HCT116 (cell line): Measurements from ENCODE around the gene FABP6. TPM values are rescaled to one million over a fixed set of nuclear protein-coding genes. Genes with fewer than 3 reads are reported as not detected.

Experiments used
- ATAC-seq: fragments of 200-7000 bp; cut with Tn5 transposase; 2 replicates; pipeline ENCODE4 v1.9.1; 2020; ENCODE audit warnings: mild to moderate bottlenecking, moderate library complexity
- BruUV-seq: library from RNA; stranded (reverse); fragments of 400-500 nt; replicated peaks from 2 replicates; lab custom pipeline; 2021; lab: Mats Ljungman, UMichigan
- CTCF ChIA-PET: fragments of 300-600 bp; sonication (Branson Sonifier 250); formaldehyde crosslinking; loops from one replicate; lab custom pipeline; 2021; ENCODE audit warnings: antibody characterized with exemption; lab: Charles Lee
- POLR2A ChIA-PET: fragments of 300-600, 350-600 bp; sonication (Branson Sonifier 250); formaldehyde crosslinking; loops from one replicate; lab custom pipeline; 2021; ENCODE audit warnings: antibody characterized with exemption; lab: Charles Lee
- RAD21 ChIA-PET, 2 experiments: fragments of 300-600 bp; sonication (Branson Sonifier 250); formaldehyde crosslinking; loops; one replicate each; lab custom pipeline; 2023; ENCODE audit warnings: low total read pairs in 2 of 2; ENCODE audit not compliant: uncharacterized antibody in 2 of 2, unreplicated experiment in 2 of 2, low non-redundant PET in 1 of 2; lab: Charles Lee
- DNase-seq: peaks from one replicate; pipeline ENCODE4 v3.0.0-alpha.2; 2010; ENCODE audit warnings: low read depth, low spot score
- H2AFZ ChIP-seq: fragments of 200-600 bp; shearing (Covaris generic), sonication (generic); 2 replicates; pipeline ENCODE4 v1.6.1; 2017; ENCODE audit warnings: low read depth, mixed run types, mixed read lengths, antibody characterized with exemption, low read length; ENCODE audit not compliant: poor library complexity, severe bottlenecking
- H3K27ac ChIP-seq: 2 replicates; pipeline ENCODE4 v1.5.1; 2012; ENCODE audit warnings: low read depth, low read length
- H3K27me3 ChIP-seq: fragments of 200-600 bp; sonication (generic); 2 replicates; pipeline ENCODE4 v1.6.1; 2016; ENCODE audit warnings: mixed run types, low read length, mixed read lengths; ENCODE audit not compliant: insufficient read depth
- H3K36me3 ChIP-seq, 2 experiments: fragments of 200-500 bp in 1 of 2; fragments of 200-600 bp in 1 of 2; sonication (Bioruptor generic) in 1 of 2; sonication (generic) in 1 of 2; 2 replicates each; pipeline versions ENCODE4 v1.5.1 to v1.6.1; 2014 to 2016; ENCODE audit warnings: low read length in 2 of 2, inconsistent platforms in 1 of 2, mixed read lengths in 1 of 2, mixed run types in 1 of 2; ENCODE audit not compliant: insufficient read depth in 2 of 2, control insufficient read depth in 1 of 2
- H3K4me1 ChIP-seq, 2 experiments: fragments of 200-600 bp in 1 of 2; sonication (generic) in 1 of 2; 2 replicates each; pipeline versions ENCODE4 v1.5.1 to v1.6.1; 2012 to 2017; ENCODE audit warnings: low read length in 2 of 2, inconsistent platforms in 1 of 2, mild to moderate bottlenecking in 1 of 2, mixed read lengths in 1 of 2, mixed run types in 1 of 2, moderate library complexity in 1 of 2; ENCODE audit not compliant: insufficient read depth in 2 of 2, control insufficient read depth in 1 of 2
- H3K4me2 ChIP-seq: fragments of 200-600 bp; sonication (generic); 2 replicates; pipeline ENCODE4 v1.6.1; 2017; ENCODE audit warnings: mixed run types, low read length, mixed read lengths
- H3K4me3 ChIP-seq, 2 experiments: fragments of 200-600 bp in 1 of 2; sonication (generic) in 1 of 2; replicated peaks in 1 of 2; 2 replicates each; pipeline ENCODE4 v1.5.1; 2011 to 2016; ENCODE audit warnings: low read length in 2 of 2, control low read depth in 1 of 2, low read depth in 1 of 2, mild to moderate bottlenecking in 1 of 2, mixed read lengths in 1 of 2, mixed run types in 1 of 2
- H3K79me2 ChIP-seq: fragments of 200-600 bp; sonication (generic); 2 replicates; pipeline ENCODE4 v1.6.1; 2017; ENCODE audit warnings: mild to moderate bottlenecking, mixed run types, low read length, moderate library complexity, mixed read lengths; ENCODE audit not compliant: insufficient read depth
- H3K9ac ChIP-seq: fragments of 200-600 bp; sonication (generic); 2 replicates; pipeline ENCODE4 v1.6.1; 2016; ENCODE audit warnings: low read length, mixed read lengths
- H3K9me2 ChIP-seq: fragments of 200-600 bp; sonication (generic), shearing (Covaris generic); 2 replicates; pipeline ENCODE4 v1.6.1; 2017; ENCODE audit warnings: mixed run types, mild to moderate bottlenecking, moderate library complexity; ENCODE audit not compliant: insufficient read depth
- H3K9me3 ChIP-seq, 2 experiments: fragments of 200-500 bp in 1 of 2; fragments of 200-600 bp in 1 of 2; sonication (Bioruptor generic) in 1 of 2; sonication (generic) in 1 of 2; 2 replicates each; pipeline ENCODE4 v1.6.1; 2014 to 2017; ENCODE audit warnings: low read length in 2 of 2, mixed read lengths in 2 of 2, inconsistent platforms in 1 of 2, low read depth in 1 of 2, mild to moderate bottlenecking in 1 of 2, mixed run types in 1 of 2, moderate library complexity in 1 of 2; ENCODE audit not compliant: control insufficient read depth in 1 of 2, insufficient read depth in 1 of 2
- H4K20me1 ChIP-seq: fragments of 200-600 bp; sonication (generic), shearing (Covaris generic); 2 replicates; pipeline ENCODE4 v1.6.1; 2017; ENCODE audit warnings: mixed run types, mild to moderate bottlenecking, moderate library complexity; ENCODE audit not compliant: insufficient read depth
- ATF3 ChIP-seq: IDR thresholded peaks from 2 replicates; pipeline ENCODE4 v1.6.1; 2012
- CBX3 ChIP-seq: IDR thresholded peaks from 2 replicates; pipeline ENCODE4 v1.6.1; 2012; ENCODE audit warnings: low read depth
- CTCF ChIP-seq, 3 experiments: fragments of 200-600 bp in 1 of 3; sonication (generic) in 1 of 3; IDR thresholded peaks in 2 of 3; conservative IDR thresholded peaks in 1 of 3; 2 replicates each; pipeline ENCODE4 v1.5.1; 2012 to 2017; ENCODE audit warnings: low read depth in 2 of 3, low read length in 2 of 3, antibody characterized with exemption in 1 of 3, borderline replicate concordance in 1 of 3, control low read depth in 1 of 3, mild to moderate bottlenecking in 1 of 3, mixed read lengths in 1 of 3, mixed run types in 1 of 3, moderate library complexity in 1 of 3; ENCODE audit not compliant: insufficient read depth in 1 of 3
- EGR1 ChIP-seq: IDR thresholded peaks from 2 replicates; pipeline ENCODE4 v1.6.1; 2012; ENCODE audit warnings: low read depth
- ELF1 ChIP-seq: IDR thresholded peaks from 2 replicates; pipeline ENCODE4 v1.6.1; 2012; ENCODE audit warnings: low read depth, borderline replicate concordance
- EZH2 ChIP-seq: fragments of 200-600 bp; sonication (generic); IDR thresholded peaks from 2 replicates; pipeline ENCODE4 v1.6.1; 2017; ENCODE audit warnings: antibody characterized with exemption, mixed run types
- EZH2phosphoT487 ChIP-seq: fragments of 200-600 bp; IDR thresholded peaks from 2 replicates; pipeline ENCODE4 v1.6.1; 2018; ENCODE audit warnings: antibody characterized with exemption, borderline replicate concordance
- FOSL1 ChIP-seq: IDR thresholded peaks from 2 replicates; pipeline ENCODE4 v1.6.1; 2012; ENCODE audit warnings: low read depth
- JUND ChIP-seq: IDR thresholded peaks from 2 replicates; pipeline ENCODE4 v1.6.1; 2012
- MAX ChIP-seq: IDR thresholded peaks from 2 replicates; pipeline ENCODE4 v1.6.1; 2012
- POLR2A ChIP-seq: IDR thresholded peaks from 2 replicates; pipeline ENCODE4 v1.7.0; 2011; ENCODE audit warnings: borderline replicate concordance; ENCODE audit not compliant: insufficient read depth, insufficient read length; ENCODE audit errors: extremely low read depth
- POLR2AphosphoS5 ChIP-seq: IDR thresholded peaks from 2 replicates; pipeline ENCODE4 v1.6.1; 2011; ENCODE audit warnings: mild to moderate bottlenecking, low read depth, low read length, moderate library complexity
- RAD21 ChIP-seq: IDR thresholded peaks from 2 replicates; pipeline ENCODE4 v1.6.1; 2012; ENCODE audit warnings: low read depth, mild to moderate bottlenecking
- SP1 ChIP-seq: IDR thresholded peaks from 2 replicates; pipeline ENCODE4 v1.6.1; 2012; ENCODE audit warnings: low read depth
- SRF ChIP-seq: IDR thresholded peaks from 2 replicates; pipeline ENCODE4 v1.6.1; 2012; ENCODE audit warnings: low read depth
- TCF7L2 ChIP-seq: IDR thresholded peaks from 2 replicates; pipeline ENCODE4 v1.7.0; 2011; ENCODE audit warnings: borderline replicate concordance, inconsistent platforms; ENCODE audit not compliant: insufficient read depth, insufficient read length; ENCODE audit errors: extremely low read depth
- YY1 ChIP-seq: IDR thresholded peaks from 2 replicates; pipeline ENCODE4 v1.6.1; 2011; ENCODE audit warnings: low read length, low read depth, moderate library complexity, mild to moderate bottlenecking; ENCODE audit not compliant: insufficient replicate concordance; ENCODE audit errors: extremely low read depth
- ZFX ChIP-seq: fragments of 450-650 bp; IDR thresholded peaks from 2 replicates; pipeline ENCODE4 v1.6.1; 2017
- ZNF274 ChIP-seq: fragments of 200-500 bp; sonication (Bioruptor generic); IDR thresholded peaks from 2 replicates; pipeline ENCODE4 v1.6.1; 2014; ENCODE audit warnings: mild to moderate bottlenecking, low read depth, low read length, inconsistent platforms
- intact Hi-C: fragments of 100-400 bp; cut with micrococcal nuclease; formaldehyde crosslinking; loops from 2 replicates; pipeline ENCODE4 v1.10.0; 2022
- total RNA-seq: library from RNA; stranded (reverse); gene quantifications from one replicate; pipeline ENCODE4 v1.2.1, GENCODE V29; 2021; ENCODE audit not compliant: unreplicated experiment

Gene FABP6
- total RNA-seq, 1 experiment from 2014 or later: 8.5 TPM

GRCh38 chr5:160268121-160268520 lies 38.8 kb downstream of the FABP6 start:
- Histone ChIP-seq H3K27me3 (no peaks in the 10 kb centered on the region), H3K4me1 (no peaks in the 10 kb centered on the region), H3K9me3 (no peaks in the 10 kb centered on the region)
- CTCF ChIA-PET: no interaction called here
- no peak for TF ChIP-seq ATF3
- no peak for TF ChIP-seq SP1
- TF ChIP-seq ZFX: no peak
- TF ChIP-seq CTCF (IDR thresholded peaks at IDR 0.05 in 2 of 3, conservative IDR thresholded peaks at IDR 0.05 in 1 of 3; ENCODE audit: borderline replicate concordance in 1 of 3, insufficient read depth in 1 of 3, low read depth in 2 of 3, low read length in 2 of 3): no peak
- TF ChIP-seq CBX3: no peak
- TF ChIP-seq YY1: no peak
- TF ChIP-seq FOSL1: no peak
- TF ChIP-seq POLR2A: no peak
- no peak for TF ChIP-seq MAX
- TF ChIP-seq POLR2AphosphoS5: no peak
- no peak for TF ChIP-seq RAD21
- TF ChIP-seq ELF1: no peak
- TF ChIP-seq JUND: no peak
- TF ChIP-seq EZH2phosphoT487: no peak
- no peak for TF ChIP-seq EZH2
- no peak for TF ChIP-seq TCF7L2
- no peak for TF ChIP-seq SRF
- no peak for TF ChIP-seq ZNF274
- TF ChIP-seq EGR1: no peak
- TF ChIP-seq, all 23 proteins: peak for 0
- Histone ChIP-seq H3K4me2 (no peak overlapping the region), H3K9ac (no peak overlapping the region), H3K9me2 (no peaks in the 10 kb centered on the region), H3K79me2 (no peaks in the 10 kb centered on the region), H3K36me3 (no peaks in the 10 kb centered on the region), H3K27ac (no peak overlapping the region), H2AFZ (no peak overlapping the region), H4K20me1 (no peaks in the 10 kb centered on the region), H3K4me3 (no peak overlapping the region)
- no peak for ATAC-seq
- no peak for DNase-seq
- POLR2A ChIA-PET: no interaction called here
- intact Hi-C loops: no loop called here
- no TSS peak for BruUV-seq
- RAD21 ChIA-PET: no interaction called here
